Psoas muscle (tissue), 8 donors: ENCODE measurements around the gene PTPN9. TPM values are rescaled to one million over a fixed set of nuclear protein-coding genes. Genes with fewer than 3 reads are reported as not detected.
"Not testable (repeated sequence)": the region's sequence is repeated elsewhere in the genome, so short reads cannot be mapped to it uniquely, and the experiment has no call there.

Experiments used
- ATAC-seq, 4 donors: fragments of 200-7000 bp; cut with Tn5 transposase; one replicate each; pipeline ENCODE4 v1.9.1; 2020; ENCODE audit warnings: moderate library complexity in 3 of 4, mild to moderate bottlenecking in 2 of 4
- DNase-seq, 2 donors: peaks; one replicate each; pipeline ENCODE4 v3.0.0-alpha.2; 2020
- H3K27ac ChIP-seq: fragments of 200-600 bp; one replicate; pipeline ENCODE4 v1.8.0; 2022
- H3K27me3 ChIP-seq, 3 donors: fragments of 200-600 bp in 1 of 3; one replicate each; pipeline versions ENCODE4 v1.6.1 to v1.8.0; 2013 to 2022; ENCODE audit warnings: low read length in 2 of 3, mild to moderate bottlenecking in 2 of 3, moderate library complexity in 1 of 3; ENCODE audit not compliant: insufficient read depth in 3 of 3
- H3K36me3 ChIP-seq, 2 donors: fragments of 200-600 bp in 1 of 2; one replicate each; pipeline versions ENCODE4 v1.6.1 to v1.8.0; 2013 to 2022; ENCODE audit warnings: low read depth in 1 of 2, mild to moderate bottlenecking in 1 of 2, moderate library complexity in 1 of 2; ENCODE audit not compliant: insufficient read depth in 1 of 2
- H3K4me1 ChIP-seq: fragments of 200-600 bp; one replicate; pipeline ENCODE4 v1.8.0; 2022
- H3K4me3 ChIP-seq: fragments of 200-600 bp; one replicate; pipeline ENCODE4 v1.8.0; 2022; ENCODE audit warnings: mild to moderate bottlenecking
- H3K9me3 ChIP-seq: fragments of 200-600 bp; one replicate; pipeline ENCODE4 v1.8.0; 2022
- CTCF ChIP-seq: fragments of 200-600 bp; IDR thresholded peaks from one replicate; pipeline ENCODE4 v1.8.0; 2022; ENCODE audit warnings: antibody characterized with exemption
- WGBS, 3 donors: extraction: QIAGEN DNeasy Blood & Tissue Kit; methylation state at CpG; one replicate each; pipeline versions ENCODE4 v1.1.6 to v1.1.7; 2013; 5-methylcytosine and 5-hydroxymethylcytosine counted together
- intact Hi-C, 2 donors: fragments of 100-400 bp; cut with DNase I; formaldehyde crosslinking; loops; one replicate each; pipeline versions ENCODE4 v1.11.0 to v1.14.2; 2022
- polyA plus RNA-seq, 3 donors: library from polyadenylated mRNA; stranded (reverse); fragments of 200-250 nt; gene quantifications; one replicate each; pipeline ENCODE4 v1.2.3, GENCODE V29; 2013
- total RNA-seq, 4 donors: library from RNA; stranded (reverse); fragmentation: NEBNext Ultra II Directional in 2 of 4; extraction: Animal tissue kit (Norgen Biotek cat#: 25700) in 2 of 4; gene quantifications; one replicate each; pipeline versions ENCODE4 v1.2.1 to v1.2.4, GENCODE V29; 2021 to 2023
- donor health status: healthy with polysubstance abuse.
- donor health status: DM: no; HTN: no; CAD: no; lungs with moderate emphysema.
- donor health status: Bipolar disorder and iron deficiency.
- donor health status: healthy.
- donor health status: DM: yes; HTN: yes; CAD: no.
- donor health status: DM: no; HTN: no; CAD: no.
- donor health status: DM: no; HTN: no; CAD: no.
- donor health status: DM: yes; HTN: yes; CAD: no.

The PTPN9 gene
- total and polyA plus RNA-seq, 7 donors: 2.3 to 6.9 (median 5.5) TPM

- H3K27me3 ChIP-seq: no peaks in the 10 kb centered on the region
- no peak for DNase-seq
- H3K36me3 ChIP-seq: peaks cover 4 to 50% of the 10 kb centered on the region in 2 donors
- WGBS, 3 donors: 58 to 74% (median 61%) methylated on average over 9 of the region's 9 CpGs
- H3K9me3 ChIP-seq: no peaks in the 10 kb centered on the region
- H3K4me3 ChIP-seq: no peak overlapping the region
- TF ChIP-seq CTCF: no peak
- ATAC-seq: peak; percentile 43 to 84 (median 76)
- no peak overlapping the region for H3K27ac ChIP-seq
- intact Hi-C loops: loop anchor here in 1 of 2 donors (10.0 kb wide), 1 partner anchor 69 kb away; no protein-coding TSS in a partner anchor
- peaks cover 12% of the 10 kb centered on the region for H3K4me1 ChIP-seq
Observed at GRCh38 chr15:75594276-75594675, 15.2 kb upstream of the PTPN9 start.

GRCh38 chr15:75591655-75592364 is 12.7 kb upstream of the PTPN9 start:
- Histone ChIP-seq H3K27me3 (no peaks in the 10 kb centered on the region), H3K27ac (peak overlapping the region; percentile 53), H3K4me3 (no peak overlapping the region), H3K36me3 (peaks cover 4 to 31% of the 10 kb centered on the region in 2 donors), H3K9me3 (no peaks in the 10 kb centered on the region), H3K4me1 (peaks cover 12% of the 10 kb centered on the region)
- no peak for TF ChIP-seq CTCF
- 48 to 72% (median 51%) methylated on average over 4 of the region's 4 CpGs for WGBS, 3 donors
- intact Hi-C loops: loop anchor here in 1 of 2 donors (10.0 kb wide), 1 partner anchor 67 kb away; no protein-coding TSS in a partner anchor
- ATAC-seq: peak; percentile 79 to 82 (median 80)
- DNase-seq: no peak

GRCh38 chr15:75590239-75590638 is 11.1 kb upstream of the PTPN9 start:
- no peaks in the 10 kb centered on the region for H3K27me3 ChIP-seq
- no peaks in the 10 kb centered on the region for H3K9me3 ChIP-seq
- H3K4me3 ChIP-seq: no peak overlapping the region
- ATAC-seq (no peak), DNase-seq (no peak)
- peaks cover 8% of the 10 kb centered on the region for H3K4me1 ChIP-seq
- H3K27ac ChIP-seq: no peak overlapping the region
- H3K36me3 ChIP-seq: peaks cover 0 to 15% of the 10 kb centered on the region in 2 donors
- no peak for TF ChIP-seq CTCF
- intact Hi-C loops: loop anchor here in 1 of 2 donors (10.0 kb wide), 1 partner anchor 65 kb away; no protein-coding TSS in a partner anchor
- WGBS, 3 donors: 90 to 96% (median 95%) methylated on average over 2 of the region's 2 CpGs

- DNase-seq (no peak), ATAC-seq (no peak)
- no peak overlapping the region for H3K27ac ChIP-seq
- H3K4me1 ChIP-seq: peaks cover 8% of the 10 kb centered on the region
- intact Hi-C loops: loop anchor here in 1 of 2 donors (5.0 kb wide), 1 partner anchor 38 kb away; the partner anchor contains the start of gene SNUPN
- WGBS, 3 donors: 94 to 97% (median 95%) methylated on average over 5 of the region's 5 CpGs
- no peak overlapping the region for H3K4me3 ChIP-seq
- no peaks in the 10 kb centered on the region for H3K9me3 ChIP-seq
- H3K27me3 ChIP-seq: no peaks in the 10 kb centered on the region
- TF ChIP-seq CTCF: no peak
- H3K36me3 ChIP-seq: peaks cover 0 to 14% of the 10 kb centered on the region in 2 donors
Observed at GRCh38 chr15:75589071-75589470, 10.0 kb upstream of the PTPN9 start.

GRCh38 chr15:75586422-75586821 is 7.3 kb upstream of the PTPN9 start:
- not testable (repeated sequence) for H3K9me3 ChIP-seq, H3K4me1 ChIP-seq, ATAC-seq, H3K27me3 ChIP-seq, H3K4me3 ChIP-seq, H3K27ac ChIP-seq, DNase-seq
- WGBS, 3 donors: 96 to 99% (median 97%) methylated on average over 5 of the region's 5 CpGs
- peaks cover 0 to 14% of the 10 kb centered on the region in 2 donors for H3K36me3 ChIP-seq
- intact Hi-C loops: loop anchor here in 1 of 2 donors (5.0 kb wide), 1 partner anchor 41 kb away; the partner anchor contains the start of gene SNUPN
